Dedifferentiated amniotic fluid mesenchymal stem cell (primary cell): ENCODE data around the gene MRPL32.
"Not testable (repeated sequence)": the region's sequence is repeated elsewhere in the genome, so short reads cannot be mapped to it uniquely, and the experiment has no call there.

Experiments used
- DNase-seq: peaks from one replicate; pipeline ENCODE4 v3.0.0-alpha.2; 2016; ENCODE audit errors: extremely low spot score

MRPL32 gene

GRCh38 chr7:42931834-42932651 is at the start of gene MRPL32, which contains the start of gene PSMA2:
MRPL32 (plus strand) TSS chr7:42932376; CDS start chr7:42932387, 11 bp downstream.
PSMA2 (minus strand) TSS chr7:42932174; CDS start chr7:42932158, 16 bp downstream.
- peak; percentile 99 for DNase-seq

GRCh38 chr7:42883950-42884349 is 48.2 kb upstream of the MRPL32 start:
- no peak for DNase-seq

- not testable (repeated sequence) for DNase-seq
Measured at GRCh38 chr7:42885183-42885582, 47.0 kb upstream of the MRPL32 start.

- DNase-seq, result no peak
Measured at GRCh38 chr7:42886129-42886528, 46.0 kb upstream of the MRPL32 start.

- DNase-seq, result no peak
Measured at GRCh38 chr7:42886893-42887505, 45.2 kb upstream of the MRPL32 start.

GRCh38 chr7:42893346-42894240 is 38.6 kb upstream of the MRPL32 start:
- no peak for DNase-seq

GRCh38 chr7:42900842-42901241 is 31.3 kb upstream of the MRPL32 start:
- no peak for DNase-seq

GRCh38 chr7:42902331-42902730 is 29.8 kb upstream of the MRPL32 start:
- DNase-seq, result no peak

- DNase-seq, result no peak
Measured at GRCh38 chr7:42906181-42906580, 26.0 kb upstream of the MRPL32 start.

GRCh38 chr7:42907316-42907715 is 24.9 kb upstream of the MRPL32 start:
- no peak for DNase-seq

GRCh38 chr7:42910306-42910705 is 21.9 kb upstream of the MRPL32 start:
- no peak for DNase-seq

- DNase-seq, result peak; percentile 90
Measured at GRCh38 chr7:42911454-42912447, 20.4 kb upstream of the MRPL32 start, which contains the start of gene C7orf25. C7orf25 (minus strand) TSS chr7:42912070; CDS start chr7:42910900, 1,170 bp downstream.

- no peak for DNase-seq
Measured at GRCh38 chr7:42913591-42913990, 18.6 kb upstream of the MRPL32 start.

GRCh38 chr7:42914009-42914408 is 18.2 kb upstream of the MRPL32 start:
- DNase-seq, result no peak

GRCh38 chr7:42914421-42915045 is 17.6 kb upstream of the MRPL32 start:
- no peak for DNase-seq

- DNase-seq, result peak; percentile 64
Measured at GRCh38 chr7:42915356-42915755, 16.8 kb upstream of the MRPL32 start.

GRCh38 chr7:42922017-42922753 is 10.0 kb upstream of the MRPL32 start:
- no peak for DNase-seq

- no peak for DNase-seq
Measured at GRCh38 chr7:42924223-42924838, 7.8 kb upstream of the MRPL32 start.

GRCh38 chr7:42925630-42926029 is 6.5 kb upstream of the MRPL32 start:
- DNase-seq, result no peak
